Retina (tissue), 1 donor: ENCODE measurements around the gene UCHL1.

Experiments used
- DNase-seq: peaks from one replicate; pipeline ENCODE4 v3.0.0-alpha.2; 2016

Gene UCHL1

DNA sequence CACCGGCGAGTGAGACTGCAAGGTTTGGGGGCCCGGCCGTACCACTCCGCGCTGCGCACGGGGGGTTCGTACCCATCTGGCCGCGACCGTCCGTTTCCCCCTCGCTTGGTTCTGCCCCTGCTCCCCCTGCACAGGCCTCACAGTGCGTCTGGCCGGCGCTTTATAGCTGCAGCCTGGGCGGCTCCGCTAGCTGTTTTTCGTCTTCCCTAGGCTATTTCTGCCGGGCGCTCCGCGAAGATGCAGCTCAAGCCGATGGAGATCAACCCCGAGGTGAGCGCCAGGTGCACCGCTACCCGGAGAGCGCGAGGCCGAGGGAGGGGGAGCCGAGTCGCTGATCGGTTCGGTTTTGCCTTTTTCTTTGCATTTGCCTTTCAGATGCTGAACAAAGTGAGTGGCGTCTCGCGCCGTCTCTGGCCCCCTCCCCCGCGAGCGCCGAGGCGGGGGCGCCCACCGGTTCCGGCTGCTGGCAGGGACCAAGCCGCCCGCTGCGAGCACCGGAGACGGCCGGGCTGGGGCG, at the start of gene UCHL1:
TSS of gene UCHL1 (plus strand) at position 189 of the 517 bp plus-strand sequence. CDS start at position 238, 49 bp downstream.
- DNase-seq, result peak; percentile 96

- DNase-seq, result no peak
Observed at GRCh38 chr4:41207291-41207831, 49.4 kb upstream of the UCHL1 start.

- DNase-seq, result no peak
Observed at GRCh38 chr4:41209187-41209586, 47.5 kb upstream of the UCHL1 start.

DNA sequence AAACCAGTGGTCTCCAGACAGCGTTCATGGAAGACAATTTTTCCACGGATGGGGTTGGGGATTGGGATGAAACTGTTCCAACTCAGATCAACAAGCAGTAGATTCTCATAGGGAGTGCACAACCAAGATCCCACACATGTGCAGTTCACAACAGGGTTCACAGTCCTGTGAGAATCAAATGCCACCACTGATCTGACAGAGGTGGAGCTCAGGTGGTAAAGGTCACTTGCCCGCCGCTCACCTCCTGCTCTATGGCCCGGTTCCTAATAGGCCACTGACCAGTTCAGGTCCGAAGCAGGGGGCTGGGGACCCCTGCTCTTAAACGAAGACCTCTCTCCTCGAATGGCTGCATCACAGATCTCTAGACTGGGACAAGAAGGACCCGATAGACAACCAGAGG, 46.8 kb upstream of the UCHL1 start:
- DNase-seq, result no peak

DNA sequence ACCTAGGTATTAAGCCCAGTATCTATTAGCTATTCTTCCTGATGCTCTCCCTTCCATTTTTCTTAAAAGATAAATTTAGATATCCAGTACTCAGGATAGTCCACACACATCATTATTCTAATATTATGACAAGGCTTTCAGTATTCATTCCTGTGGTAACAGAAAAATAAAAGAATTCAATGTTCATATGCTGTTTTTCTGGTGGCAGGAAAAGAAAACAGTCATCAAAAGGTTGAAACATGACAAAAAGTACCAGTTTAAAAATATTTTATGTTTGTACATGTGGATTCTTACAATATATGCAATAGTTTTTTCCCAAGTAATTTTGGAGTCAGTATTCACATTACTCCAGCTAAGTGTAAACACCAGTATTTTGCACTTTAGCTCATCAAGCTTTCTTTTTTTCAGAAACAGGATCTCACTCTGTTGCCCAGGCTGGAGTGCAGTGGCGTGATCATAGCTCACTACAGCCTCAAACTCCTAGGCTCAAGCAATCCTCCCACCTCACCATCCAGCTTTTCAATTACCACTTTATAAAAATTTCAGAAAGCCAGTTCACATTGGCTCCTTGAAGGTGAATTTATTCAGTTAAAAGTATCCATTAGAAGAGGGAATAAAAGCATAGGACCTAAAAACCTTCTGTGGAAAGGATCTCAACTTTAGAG, 44.6 kb upstream of the UCHL1 start:
- DNase-seq, result no peak

DNA sequence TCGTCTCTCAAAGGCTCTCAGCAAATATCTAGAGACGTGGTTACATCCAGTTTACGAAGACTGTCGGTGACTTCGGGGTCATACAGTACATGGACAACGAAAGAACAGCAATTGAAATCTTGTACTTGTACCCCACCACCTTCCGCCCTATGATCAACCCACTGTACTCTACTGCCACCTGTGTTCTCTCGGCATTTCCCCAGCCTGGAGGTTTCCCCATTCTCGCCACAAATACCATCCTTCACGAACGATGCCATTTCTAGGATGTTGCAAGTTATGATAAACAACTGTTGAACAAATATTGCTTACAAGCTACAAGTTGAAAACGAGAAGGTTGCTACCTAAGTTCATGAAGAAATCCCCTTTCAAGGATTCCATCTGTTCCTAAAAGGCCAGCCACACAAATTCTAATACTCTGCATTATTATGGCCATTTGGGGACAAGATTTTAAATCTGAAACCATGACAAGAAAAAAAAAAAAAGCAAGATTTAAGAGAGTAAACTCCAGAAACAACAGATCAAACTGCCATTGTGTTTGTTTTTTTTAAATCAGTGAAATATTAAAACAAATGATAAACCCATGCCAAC, 44.0 kb upstream of the UCHL1 start:
- peak; percentile 32 for DNase-seq

DNA sequence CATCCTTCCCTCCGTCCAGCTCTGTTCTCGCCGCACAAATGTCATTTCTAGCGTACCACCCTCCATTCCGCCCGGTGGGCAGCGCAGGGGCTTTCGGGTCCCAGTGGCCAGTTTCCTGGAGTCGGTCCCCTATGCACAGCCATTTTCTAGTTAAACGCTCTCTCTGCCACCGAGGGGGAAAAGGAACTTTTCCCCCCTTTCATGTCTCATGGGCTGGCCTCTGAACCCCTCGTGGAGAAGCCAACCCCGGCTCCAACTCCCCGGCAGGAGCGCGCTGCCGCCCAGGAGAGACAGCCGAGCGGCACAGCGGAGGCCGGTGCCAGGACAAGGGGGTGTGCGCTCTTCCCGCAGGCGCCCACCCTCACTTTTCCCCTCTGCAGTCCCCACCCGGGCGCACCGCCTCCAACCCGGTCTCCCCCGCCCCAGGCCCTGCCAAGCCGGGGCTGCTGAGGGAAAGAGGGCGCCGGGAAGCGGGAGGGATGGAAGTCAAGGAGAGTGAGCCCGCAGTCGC, 43.0 kb upstream of the UCHL1 start:
- peak; percentile 83 for DNase-seq

- peak; percentile 96 for DNase-seq
Observed at GRCh38 chr4:41214136-41214824, 42.4 kb upstream of the UCHL1 start, which contains the start of gene APBB2. TSS of gene APBB2 (minus strand) at chr4:41214542. CDS start at chr4:41033254, 181,288 bp downstream.

DNA sequence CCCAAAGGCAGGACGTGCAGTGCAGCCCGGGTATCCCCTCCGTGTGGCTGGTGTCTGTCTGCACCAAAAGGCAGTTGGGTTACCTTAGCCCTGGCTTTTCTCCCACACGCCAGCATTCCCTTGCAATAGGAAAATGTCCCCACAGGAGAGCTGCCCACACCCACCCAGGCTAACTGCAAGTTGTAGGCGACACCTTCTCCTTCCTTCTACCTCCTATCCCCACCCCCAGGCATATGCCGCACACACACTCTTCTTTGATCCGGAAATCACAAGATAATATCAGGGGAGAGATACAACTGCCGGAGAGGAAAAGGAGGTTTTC, 41.9 kb upstream of the UCHL1 start:
- no peak for DNase-seq

- peak; percentile 17 for DNase-seq
Observed at GRCh38 chr4:41215155-41215554, 41.6 kb upstream of the UCHL1 start.

DNA sequence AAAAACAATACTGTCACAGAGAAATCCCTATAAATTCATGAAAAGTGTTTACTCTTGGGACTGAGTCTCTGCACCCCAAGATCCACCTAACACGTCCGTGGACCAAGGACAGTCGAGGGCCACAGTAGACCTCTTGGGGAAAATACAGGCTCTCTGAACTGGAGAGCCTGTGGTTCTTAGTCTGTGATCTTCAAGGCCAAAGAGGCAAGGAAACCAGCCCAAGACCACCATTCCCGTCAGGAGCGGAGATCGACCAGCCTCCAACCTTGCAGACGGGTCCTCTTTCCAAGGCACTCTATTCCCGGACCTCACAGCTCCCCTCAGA, 40.8 kb upstream of the UCHL1 start:
- DNase-seq, result no peak

DNA sequence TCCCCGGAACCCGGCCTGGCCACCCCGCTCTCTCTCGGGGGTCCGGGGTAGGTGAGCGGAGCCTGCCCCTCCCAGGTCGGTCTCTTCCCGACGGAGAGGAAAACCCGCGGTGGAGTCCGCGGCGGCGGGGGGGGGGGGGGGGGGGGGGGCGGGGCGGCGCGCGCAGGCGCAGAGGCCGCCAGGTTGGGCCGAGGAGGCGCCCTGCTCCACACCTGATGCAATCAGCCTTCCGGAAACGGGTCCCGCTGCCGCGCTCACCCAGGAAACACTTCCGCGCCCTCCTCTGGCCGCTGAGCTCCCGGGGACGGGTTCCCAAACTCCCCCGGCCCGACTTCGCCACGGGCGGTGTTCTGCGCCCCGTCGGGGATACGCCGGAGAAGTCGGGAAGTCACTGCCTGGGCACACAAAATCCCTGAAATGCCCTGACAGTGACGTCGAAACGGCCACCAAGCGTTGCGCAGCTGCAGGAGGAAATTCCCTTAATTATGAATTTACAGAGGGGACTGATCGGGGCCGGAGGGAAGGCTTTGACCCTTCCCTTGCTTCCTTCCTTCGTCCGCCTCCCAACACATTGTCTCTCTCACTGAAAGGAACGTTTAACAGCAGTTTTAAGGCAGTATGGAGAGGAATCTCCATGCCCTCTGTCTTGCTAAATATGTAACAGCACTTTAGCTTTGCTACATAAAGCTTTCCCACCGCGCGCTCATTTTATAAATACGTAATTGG, 40.3 kb upstream of the UCHL1 start:
- DNase-seq, result peak; percentile 94

DNA sequence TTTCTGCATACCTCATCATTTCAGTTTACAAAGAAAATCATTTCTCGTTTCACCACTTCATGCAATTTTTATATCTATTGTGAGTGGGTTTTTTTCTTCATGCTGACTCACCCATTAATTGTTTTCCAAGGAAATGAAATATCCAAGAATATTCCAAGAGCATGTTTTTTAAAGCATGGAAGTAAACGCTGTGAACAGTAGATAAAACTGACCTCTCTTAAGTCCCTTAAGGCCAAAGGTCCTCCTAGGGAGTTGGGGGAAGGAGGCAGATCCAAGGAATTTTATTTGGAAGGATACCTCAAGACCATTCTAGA, 39.8 kb upstream of the UCHL1 start:
- DNase-seq, result no peak

DNA sequence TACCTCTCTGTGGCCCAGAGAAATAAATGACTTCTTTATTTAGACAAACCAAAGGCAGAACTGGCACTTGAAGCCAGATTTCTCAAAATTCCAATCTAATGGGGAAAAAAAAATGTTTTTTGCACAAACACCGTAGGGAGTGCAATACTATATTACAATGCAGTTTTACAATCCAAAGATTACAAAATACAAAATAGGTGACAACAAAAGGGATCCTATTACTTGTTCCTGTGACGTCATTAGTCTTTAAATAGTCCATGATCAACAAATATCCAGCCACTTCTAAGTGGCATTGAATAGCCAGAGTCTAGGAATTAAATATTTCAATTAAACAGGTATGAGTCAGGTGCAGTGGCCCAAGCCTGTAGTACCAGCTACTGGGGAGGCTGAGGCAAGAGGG, 39.4 kb upstream of the UCHL1 start:
- DNase-seq, result no peak

- DNase-seq, result no peak
Observed at GRCh38 chr4:41218703-41219102, 38.0 kb upstream of the UCHL1 start.

DNA sequence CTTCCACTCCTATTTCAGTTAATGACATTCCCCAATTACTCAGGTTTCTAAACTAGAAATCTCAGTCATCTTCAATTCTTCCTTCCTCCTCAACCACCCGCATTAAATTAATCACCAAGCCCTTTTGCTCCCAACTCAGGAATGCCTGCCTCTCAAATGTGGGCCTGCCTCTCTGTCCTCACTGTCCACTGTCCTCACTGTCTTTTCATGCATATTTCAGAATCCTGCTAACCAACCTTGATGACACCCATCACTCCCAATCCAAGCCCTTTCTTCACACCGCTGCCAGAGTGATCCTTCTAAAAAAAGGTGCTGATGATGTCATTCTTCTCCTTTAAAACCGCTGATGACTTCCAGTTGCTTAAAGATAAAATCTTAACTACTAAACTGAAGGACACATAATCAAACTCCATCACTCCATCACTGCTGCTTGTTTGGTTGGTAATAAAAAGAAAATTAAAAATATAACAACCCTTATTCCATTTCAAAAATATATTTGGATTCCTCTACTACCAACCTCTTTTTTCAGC, 37.2 kb upstream of the UCHL1 start:
- no peak for DNase-seq

- DNase-seq, result no peak
Observed at GRCh38 chr4:41221850-41222645, 34.7 kb upstream of the UCHL1 start.

DNA sequence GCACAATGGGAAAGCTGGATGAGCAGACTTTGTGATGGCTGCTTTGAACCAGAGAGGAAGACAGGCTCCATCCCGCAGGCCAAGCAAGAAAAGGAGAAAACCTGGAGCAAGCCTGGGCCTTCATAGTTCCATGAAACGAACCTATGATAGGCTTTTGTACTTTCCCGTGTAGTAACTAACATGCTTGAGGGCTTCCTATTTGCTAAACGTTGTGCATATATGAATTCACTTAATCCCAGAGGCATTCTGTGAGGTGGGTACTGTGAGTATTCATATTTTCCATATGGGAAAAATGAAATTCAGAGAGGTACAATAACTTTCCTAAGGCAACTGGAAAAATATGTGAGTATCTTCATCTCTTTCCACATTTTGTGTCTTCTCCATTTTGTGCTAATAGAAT, 28.8 kb upstream of the UCHL1 start:
- DNase-seq, result no peak

DNA sequence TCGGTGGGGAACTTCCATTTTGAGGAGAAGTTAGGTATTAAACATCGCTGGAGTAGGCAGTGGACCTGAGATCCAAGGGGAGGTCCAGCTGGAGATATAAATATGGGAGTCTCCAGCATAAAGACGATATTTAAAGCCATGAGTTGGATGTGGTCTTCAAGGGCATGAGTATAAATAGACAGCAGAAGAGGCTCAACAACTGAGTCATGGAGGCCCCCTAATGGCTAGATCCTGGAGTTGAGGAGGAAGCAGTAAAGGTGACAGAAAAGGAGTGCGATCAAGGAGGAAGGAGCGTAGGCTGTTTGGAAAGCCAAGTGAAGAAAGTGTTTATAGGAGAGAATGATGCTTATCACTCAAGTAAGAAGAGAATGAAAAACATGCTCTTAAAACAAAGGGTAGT, 24.3 kb upstream of the UCHL1 start:
- DNase-seq, result no peak

DNA sequence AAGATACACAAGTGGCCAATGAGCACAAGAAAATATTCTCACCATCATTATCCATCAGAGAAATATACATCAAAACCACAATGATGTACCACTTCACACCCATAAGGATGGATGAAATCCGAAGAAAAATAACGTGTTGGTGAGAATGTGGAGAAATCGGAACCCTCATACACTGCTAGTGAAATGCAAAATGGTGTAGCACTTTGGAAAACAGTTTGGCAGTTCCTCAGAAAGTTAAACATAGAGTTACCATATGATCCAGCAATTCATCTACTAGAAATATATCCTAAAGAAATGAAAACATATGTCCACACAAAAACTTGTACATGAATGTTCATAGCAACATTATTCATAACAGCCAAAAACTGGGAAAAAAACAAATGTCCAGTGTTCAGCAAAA, 23.9 kb upstream of the UCHL1 start:
- DNase-seq, result no peak

- no peak for DNase-seq
Observed at GRCh38 chr4:41236032-41236431, 20.7 kb upstream of the UCHL1 start.

DNA sequence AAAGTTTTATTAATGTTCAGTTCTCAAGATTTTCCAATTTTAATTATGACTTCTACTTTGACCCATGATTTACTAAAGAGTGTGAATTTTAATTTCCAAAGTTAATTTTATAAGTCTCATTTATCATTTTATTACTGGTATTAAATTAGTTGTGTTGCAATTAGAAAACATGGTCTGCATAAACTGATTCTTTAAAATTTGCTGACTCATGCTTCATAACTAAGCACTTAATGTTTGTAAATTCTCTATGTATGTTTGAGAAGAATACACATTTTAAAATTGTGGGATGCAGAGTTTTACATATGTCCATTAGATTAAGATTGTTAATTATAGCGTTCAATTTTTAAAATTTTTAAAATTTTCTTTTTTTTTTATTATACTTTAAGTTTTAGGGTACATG, 20.2 kb upstream of the UCHL1 start:
- no peak for DNase-seq
